ENCODE data around the gene SSU72. TPM values are rescaled to one million over a fixed set of nuclear protein-coding genes. Genes with fewer than 3 reads are reported as not detected.
"Not testable (repeated sequence)": the region's sequence is repeated elsewhere in the genome, so short reads cannot be mapped to it uniquely, and the experiment has no call there.

The SSU72 gene
- total RNA-seq, 4 donors from 2014 or later = 44.0 to 273 (median 78.4) TPM

DNA sequence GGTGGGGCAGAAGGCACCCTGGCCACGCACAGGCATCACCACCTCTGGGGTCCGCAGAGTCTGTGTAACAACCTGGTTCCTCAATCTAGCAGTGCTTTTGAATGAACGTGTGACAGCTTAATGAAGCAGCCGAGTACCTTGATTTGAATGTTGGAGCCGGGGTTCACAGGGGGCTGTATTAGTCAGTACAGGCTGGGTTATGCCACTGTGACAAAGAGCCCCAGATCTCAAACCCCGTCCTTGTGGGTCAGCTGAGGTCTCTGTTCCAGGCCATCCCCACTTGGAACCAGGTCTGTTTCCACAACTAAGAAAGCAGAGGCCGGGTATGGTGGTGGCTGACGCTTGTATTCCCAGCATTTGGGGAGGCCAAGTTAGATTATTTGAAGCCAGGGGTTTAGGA is 44.7 kb downstream of the SSU72 start:
- no peaks in the 10 kb centered on the region for H3K27me3 ChIP-seq
- peaks cover 0 to 4% of the 10 kb centered on the region in 2 donors for H3K9me3 ChIP-seq
- intact Hi-C loops (cut with DNase I; ENCODE audit: low total_unique reads) = no loop called here
- no peaks in the 10 kb centered on the region for H3K4me1 ChIP-seq
- DNase-seq = no peak
- no peak for TF ChIP-seq POLR2A (IDR thresholded peaks at IDR 0.05)
- TF ChIP-seq, protein P1, sequence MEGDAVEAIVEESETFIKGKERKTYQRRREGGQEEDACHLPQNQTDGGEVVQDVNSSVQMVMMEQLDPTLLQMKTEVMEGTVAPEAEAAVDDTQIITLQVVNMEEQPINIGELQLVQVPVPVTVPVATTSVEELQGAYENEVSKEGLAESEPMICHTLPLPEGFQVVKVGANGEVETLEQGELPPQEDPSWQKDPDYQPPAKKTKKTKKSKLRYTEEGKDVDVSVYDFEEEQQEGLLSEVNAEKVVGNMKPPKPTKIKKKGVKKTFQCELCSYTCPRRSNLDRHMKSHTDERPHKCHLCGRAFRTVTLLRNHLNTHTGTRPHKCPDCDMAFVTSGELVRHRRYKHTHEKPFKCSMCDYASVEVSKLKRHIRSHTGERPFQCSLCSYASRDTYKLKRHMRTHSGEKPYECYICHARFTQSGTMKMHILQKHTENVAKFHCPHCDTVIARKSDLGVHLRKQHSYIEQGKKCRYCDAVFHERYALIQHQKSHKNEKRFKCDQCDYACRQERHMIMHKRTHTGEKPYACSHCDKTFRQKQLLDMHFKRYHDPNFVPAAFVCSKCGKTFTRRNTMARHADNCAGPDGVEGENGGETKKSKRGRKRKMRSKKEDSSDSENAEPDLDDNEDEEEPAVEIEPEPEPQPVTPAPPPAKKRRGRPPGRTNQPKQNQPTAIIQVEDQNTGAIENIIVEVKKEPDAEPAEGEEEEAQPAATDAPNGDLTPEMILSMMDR (IDR thresholded peaks at IDR 0.05) = no peak
- no peak overlapping the region for H3K27ac ChIP-seq
- no peaks in the 10 kb centered on the region for H3K36me3 ChIP-seq
- H3K4me3 ChIP-seq = no peak overlapping the region

DNA sequence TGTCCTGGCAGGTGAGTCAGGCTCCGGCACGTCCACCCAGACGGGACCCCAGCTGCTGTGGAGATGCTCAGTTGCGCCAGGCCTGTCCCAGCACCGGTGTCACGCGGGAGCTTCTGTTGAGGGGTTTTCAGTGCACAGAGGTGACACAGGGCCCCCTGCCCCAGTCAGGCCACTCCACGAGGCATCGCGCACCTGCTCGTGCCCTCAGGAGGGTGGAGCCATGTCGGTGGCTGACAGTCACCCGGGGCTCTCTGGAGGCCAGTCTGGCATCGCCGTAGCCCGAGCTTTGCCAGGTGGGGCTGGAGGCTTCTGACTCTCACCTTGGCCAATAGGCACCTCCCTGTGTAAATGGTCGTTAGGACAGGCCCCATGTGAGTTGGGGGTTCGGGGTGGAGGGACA is 45.3 kb downstream of the SSU72 start:
- intact Hi-C loops (cut with DNase I; ENCODE audit: low total_unique reads) = no loop called here
- H3K36me3 ChIP-seq = no peaks in the 10 kb centered on the region

DNA sequence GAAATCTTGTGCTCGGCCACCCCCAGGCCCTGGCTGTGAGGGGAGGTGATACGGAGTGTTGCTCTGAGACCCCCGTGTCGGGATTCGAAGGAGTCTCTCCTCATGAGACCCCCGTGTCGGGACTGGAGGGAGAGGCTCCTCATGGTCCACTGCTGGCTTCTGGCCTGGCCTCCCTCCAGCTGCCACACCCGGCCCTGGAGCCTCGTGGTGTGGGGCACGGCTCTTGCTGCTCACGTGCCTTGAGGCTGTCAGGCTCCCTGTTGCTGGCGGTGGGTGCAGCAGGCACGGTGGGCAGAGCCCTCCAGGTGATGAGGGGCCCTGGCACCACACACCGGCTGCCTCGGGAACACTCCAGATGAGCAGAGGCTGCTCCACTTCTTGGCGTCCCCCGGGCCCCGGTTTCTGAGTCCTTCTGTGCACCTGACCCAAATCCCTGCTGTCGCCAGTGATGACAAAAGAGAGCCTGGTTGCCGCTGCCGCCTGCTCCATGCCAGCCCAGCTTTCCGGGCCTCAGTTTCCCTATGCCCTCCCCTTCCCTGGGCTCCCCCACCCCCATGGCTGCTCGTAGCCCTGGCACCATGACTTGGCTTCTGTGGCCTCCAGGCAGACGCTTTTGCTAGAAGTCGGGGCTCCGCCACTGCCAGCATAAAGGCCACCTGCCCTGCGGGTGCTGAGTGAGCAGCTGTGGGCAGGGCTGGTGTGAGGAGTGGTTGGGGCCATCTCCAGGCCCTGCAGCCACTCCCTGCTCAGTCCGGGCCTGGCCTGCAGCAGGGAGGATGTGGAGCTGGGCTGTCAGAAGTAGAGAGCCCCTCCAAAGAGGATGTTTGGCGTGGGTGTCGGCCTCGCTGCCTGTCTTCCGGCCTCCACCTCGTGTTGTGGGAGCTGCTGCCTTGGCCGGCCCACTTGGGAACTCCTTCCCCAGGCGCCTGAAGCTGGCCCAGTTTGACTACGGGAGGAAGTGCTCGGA is 46.1 kb downstream of the SSU72 start:
- H3K36me3 ChIP-seq = no peaks in the 10 kb centered on the region
- TF ChIP-seq, protein P1 (IDR thresholded peaks at IDR 0.05) = no peak
- no peak for TF ChIP-seq POLR2A (IDR thresholded peaks at IDR 0.05)
- no peaks in the 10 kb centered on the region for H3K27me3 ChIP-seq
- peaks cover 0 to 4% of the 10 kb centered on the region in 2 donors for H3K9me3 ChIP-seq
- no peak for DNase-seq
- intact Hi-C loops (cut with DNase I; ENCODE audit: low total_unique reads) = no loop called here
- no peaks in the 10 kb centered on the region for H3K4me1 ChIP-seq
- no peak overlapping the region for H3K4me3 ChIP-seq
- no peak overlapping the region for H3K27ac ChIP-seq

More for the DNA sequence above, 45.3 kb downstream of the SSU72 start:
- Histone ChIP-seq H3K9me3 (peaks cover 0 to 4% of the 10 kb centered on the region in 2 donors), H3K27me3 (no peaks in the 10 kb centered on the region), H3K4me3 (no peak overlapping the region), H3K4me1 (no peaks in the 10 kb centered on the region), H3K27ac (no peak overlapping the region)
- TF ChIP-seq POLR2A (IDR thresholded peaks at IDR 0.05) = no peak
- TF ChIP-seq, protein P1 (IDR thresholded peaks at IDR 0.05) = no peak
- no peak for DNase-seq

DNA sequence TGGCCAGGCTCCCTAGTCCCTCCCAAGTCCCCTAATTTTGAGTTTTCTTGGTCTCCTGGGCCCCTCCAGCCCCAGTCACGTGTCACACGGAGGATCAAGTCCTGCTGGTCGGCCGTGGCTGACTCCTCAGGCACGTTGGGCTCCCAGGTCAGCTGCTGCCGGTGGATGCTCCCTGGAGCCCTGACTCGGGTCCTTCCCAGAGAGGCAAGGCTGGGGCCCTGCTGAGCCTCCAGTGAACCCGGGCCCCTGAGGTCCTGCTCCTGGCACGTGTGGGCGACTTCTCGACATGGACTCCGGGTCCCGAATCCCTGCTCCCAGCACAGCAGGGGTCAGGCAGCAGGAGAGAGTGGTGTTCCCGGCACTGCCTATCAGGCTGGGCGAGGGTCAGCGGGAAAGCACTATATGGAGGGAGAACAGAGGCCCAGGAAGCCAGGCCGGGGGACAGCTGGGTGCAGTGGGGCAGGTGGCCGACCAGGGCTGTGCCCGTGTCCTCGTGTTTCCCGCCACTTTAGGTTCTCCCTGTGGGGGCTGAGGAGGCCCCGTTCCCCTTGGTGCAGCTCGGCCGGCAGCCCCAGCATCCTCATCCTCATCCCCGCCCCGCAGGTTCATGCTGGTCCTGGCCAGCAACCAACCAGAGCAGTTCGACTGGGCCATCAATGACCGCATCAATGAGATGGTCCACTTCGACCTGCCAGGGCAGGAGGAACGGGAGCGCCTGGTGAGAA is 47.4 kb downstream of the SSU72 start:
- Histone ChIP-seq H3K9me3 (peaks cover 0 to 4% of the 10 kb centered on the region in 2 donors), H3K4me3 (no peak overlapping the region), H3K27ac (no peak overlapping the region), H3K36me3 (no peaks in the 10 kb centered on the region), H3K27me3 (no peaks in the 10 kb centered on the region), H3K4me1 (no peaks in the 10 kb centered on the region)
- no peak for TF ChIP-seq POLR2A (IDR thresholded peaks at IDR 0.05)
- TF ChIP-seq, protein P1 (IDR thresholded peaks at IDR 0.05) = no peak
- no peak for DNase-seq
- intact Hi-C loops (cut with DNase I; ENCODE audit: low total_unique reads) = no loop called here

DNA sequence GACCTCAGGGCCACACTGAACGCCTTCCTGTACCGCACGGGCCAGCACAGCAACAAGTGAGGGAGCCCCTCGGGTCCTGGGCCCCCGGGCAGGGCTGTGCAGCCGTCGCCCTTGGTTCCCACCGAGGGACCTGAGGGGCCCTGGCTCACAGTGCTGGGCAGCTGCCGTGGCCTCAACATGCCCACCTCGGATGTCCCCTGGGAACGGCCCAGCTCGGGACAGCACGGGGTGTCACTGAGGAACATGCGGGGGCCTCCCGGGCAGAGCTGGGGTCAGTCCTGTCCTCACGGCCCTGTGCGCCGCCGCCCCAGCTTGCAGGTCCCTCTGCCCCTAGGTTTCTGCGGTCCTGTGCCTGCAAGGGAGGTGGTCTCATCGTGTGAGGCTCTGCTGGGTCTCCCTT is 48.2 kb downstream of the SSU72 start:
- H3K27me3 ChIP-seq; H3K4me3 ChIP-seq; H3K27ac ChIP-seq; H3K9me3 ChIP-seq; intact Hi-C loops (cut with DNase I; ENCODE audit: low total_unique reads); H3K36me3 ChIP-seq; DNase-seq; H3K4me1 ChIP-seq: not testable (repeated sequence)

DNA sequence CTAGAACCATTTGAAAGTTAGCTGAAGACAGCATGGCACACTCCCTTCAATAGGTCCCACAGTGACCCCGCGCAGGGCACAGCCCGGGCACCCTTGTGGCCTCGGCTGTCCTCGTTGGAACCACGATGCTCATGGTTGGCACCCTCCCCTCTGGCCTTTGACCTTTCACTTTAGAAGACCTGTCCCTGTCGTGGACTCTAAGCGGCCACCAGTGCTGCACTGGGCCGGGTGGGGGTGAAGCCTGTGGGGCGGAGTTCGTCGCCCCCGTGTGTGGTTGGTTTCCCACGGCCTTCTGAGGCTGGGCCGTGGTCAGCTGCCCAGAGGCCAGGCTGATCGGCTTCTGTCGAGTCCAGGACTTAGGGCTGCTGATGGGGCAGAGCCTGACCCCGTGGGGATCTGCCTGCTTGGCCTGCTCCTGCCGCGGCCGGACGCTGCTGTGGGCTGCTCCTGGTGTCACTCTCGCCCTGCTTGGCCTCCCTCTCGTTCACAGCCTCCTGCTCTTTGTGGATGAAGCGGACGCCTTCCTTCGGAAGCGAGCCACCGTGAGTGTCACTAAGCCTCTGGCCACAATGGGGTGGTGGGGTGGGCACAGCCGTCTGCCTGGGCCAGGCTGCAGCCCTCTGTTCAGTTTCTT is 49.8 kb downstream of the SSU72 start:
- H3K4me1 ChIP-seq; intact Hi-C loops (cut with DNase I; ENCODE audit: low total_unique reads); H3K36me3 ChIP-seq: not testable (repeated sequence)

DNA sequence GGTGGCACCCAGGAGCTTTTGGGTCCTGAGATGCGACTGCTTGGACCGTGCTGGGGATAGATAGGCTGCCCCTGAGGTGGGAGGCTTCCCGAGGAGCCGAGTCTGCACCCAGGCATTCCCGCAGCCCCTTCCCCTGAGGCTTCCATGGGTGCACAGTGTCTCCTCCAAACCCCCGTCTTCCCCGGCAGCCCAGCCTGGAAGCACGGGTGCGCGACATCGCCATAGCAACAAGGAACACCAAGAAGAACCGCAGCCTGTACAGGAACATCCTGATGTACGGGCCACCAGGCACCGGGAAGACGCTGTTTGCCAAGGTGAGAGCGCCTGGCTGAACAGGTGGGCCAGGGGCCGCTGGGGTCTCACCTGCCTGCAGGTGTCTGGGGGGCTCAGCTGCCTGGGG is 51.0 kb downstream of the SSU72 start:
- H3K36me3 ChIP-seq; DNase-seq; H3K27me3 ChIP-seq; H3K4me3 ChIP-seq; H3K4me1 ChIP-seq; H3K9me3 ChIP-seq; intact Hi-C loops (cut with DNase I; ENCODE audit: low total_unique reads); H3K27ac ChIP-seq: not testable (repeated sequence)

More for the DNA sequence above, 49.8 kb downstream of the SSU72 start:
- not testable (repeated sequence) for H3K9me3 ChIP-seq, H3K27me3 ChIP-seq, DNase-seq, H3K27ac ChIP-seq, H3K4me3 ChIP-seq

DNA sequence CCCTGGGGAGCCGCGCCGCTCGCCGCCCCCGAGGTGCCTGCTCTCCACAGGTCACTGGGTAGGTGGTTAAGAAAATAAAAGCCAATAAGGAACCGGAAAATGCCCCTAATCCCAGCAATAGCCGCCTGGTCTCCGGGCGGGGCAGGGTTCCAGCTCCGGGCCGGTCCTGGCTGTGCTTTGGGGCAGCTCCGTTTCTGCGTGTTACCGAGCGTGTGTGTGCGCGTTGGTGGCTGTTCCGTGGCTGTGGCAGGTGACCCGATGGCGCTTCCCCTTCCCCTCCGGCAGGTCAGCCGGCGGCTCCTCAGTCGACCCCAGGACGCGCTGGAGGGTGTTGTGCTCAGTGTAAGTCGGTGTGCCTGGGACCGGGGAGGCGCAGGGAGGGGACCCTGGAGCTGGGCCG is 51.4 kb downstream of the SSU72 start:
- H3K27me3 ChIP-seq; H3K27ac ChIP-seq; H3K9me3 ChIP-seq; H3K36me3 ChIP-seq; H3K4me3 ChIP-seq; DNase-seq; H3K4me1 ChIP-seq; intact Hi-C loops (cut with DNase I; ENCODE audit: low total_unique reads): not testable (repeated sequence)

All from uterus (tissue), 4 donors.